Glomerular endothelial cell (primary cell): ENCODE data around the gene STK32A. TPM values are rescaled to one million over a fixed set of nuclear protein-coding genes. Genes with fewer than 3 reads are reported as not detected.

Experiments
- DNase-seq: peaks from one replicate; pipeline ENCODE4 v3.0.0-alpha.2; 2011; ENCODE audit warnings: low read depth, low spot score; ENCODE audit errors: extremely low read depth
- total RNA-seq: library from RNA; depleted of rRNA; stranded (reverse); fragments of >200 nt; gene quantifications from 2 replicates; pipeline ENCODE4 v1.2.3, GENCODE V29; 2015

The STK32A gene
- total RNA-seq, 1 donor from 2014 or later: not detected

- no peak for DNase-seq
Observed at GRCh38 chr5:147248561-147248960, 13.7 kb downstream of the STK32A start.

- DNase-seq: no peak
Observed at GRCh38 chr5:147259837-147260236, 25.0 kb downstream of the STK32A start.

- DNase-seq: no peak
Observed at GRCh38 chr5:147267082-147267832, 32.4 kb downstream of the STK32A start.

- no peak for DNase-seq
Observed at GRCh38 chr5:147276497-147276896, 41.7 kb downstream of the STK32A start.

GRCh38 chr5:147286296-147286695, 51.5 kb downstream of the STK32A start:
- no peak for DNase-seq

- no peak for DNase-seq
Observed at GRCh38 chr5:147287110-147287509, 52.3 kb downstream of the STK32A start.

- DNase-seq: no peak
Observed at GRCh38 chr5:147290261-147290660, 55.4 kb downstream of the STK32A start.

- DNase-seq: no peak
Observed at GRCh38 chr5:147303251-147303650, 68.4 kb downstream of the STK32A start.

GRCh38 chr5:147303976-147304375, 69.2 kb downstream of the STK32A start:
- DNase-seq: peak; percentile 64

GRCh38 chr5:147305147-147305546, 70.3 kb downstream of the STK32A start:
- no peak for DNase-seq

GRCh38 chr5:147306351-147306750, 71.5 kb downstream of the STK32A start:
- DNase-seq: no peak

- DNase-seq: no peak
Observed at GRCh38 chr5:147307170-147307569, 72.3 kb downstream of the STK32A start.

GRCh38 chr5:147309621-147310020, 74.8 kb downstream of the STK32A start:
- no peak for DNase-seq

GRCh38 chr5:147310059-147310704, 75.4 kb downstream of the STK32A start:
- DNase-seq: peak; percentile 72

- no peak for DNase-seq
Observed at GRCh38 chr5:147317978-147318684, 83.3 kb downstream of the STK32A start.

GRCh38 chr5:147321569-147321968, 86.7 kb downstream of the STK32A start:
- no peak for DNase-seq

- DNase-seq: no peak
Observed at GRCh38 chr5:147327421-147327820, 92.6 kb downstream of the STK32A start.

GRCh38 chr5:147327905-147328304, 93.1 kb downstream of the STK32A start:
- no peak for DNase-seq

GRCh38 chr5:147332658-147333057, 97.8 kb downstream of the STK32A start:
- DNase-seq: no peak

GRCh38 chr5:147336876-147337275, 102.0 kb downstream of the STK32A start:
- DNase-seq: no peak

GRCh38 chr5:147339313-147339712, 104.5 kb downstream of the STK32A start:
- no peak for DNase-seq

- DNase-seq: no peak
Observed at GRCh38 chr5:147340941-147341340, 106.1 kb downstream of the STK32A start.
